RWPE1 (cell line): ENCODE measurements around the gene KERA.

Experiments
- CTCF ChIA-PET: fragments of 350-600 bp; sonication (Branson Sonifier 250); formaldehyde crosslinking; extraction: SDS; loops from one replicate; lab custom pipeline; 2021; lab: Yijun Ruan, JAX
- POLR2A ChIA-PET: fragments of 400-600 bp; formaldehyde crosslinking; extraction: SDS; loops from one replicate; lab custom pipeline; 2020; ENCODE audit warnings: antibody characterized with exemption; ENCODE audit not compliant: low non-redundant PET; lab: Yijun Ruan, JAX
- DNase-seq: peaks from one replicate; pipeline ENCODE4 v3.0.0; 2012; ENCODE audit warnings: low spot score
- H3K27ac ChIP-seq: fragments of 450-650 bp; 2 replicates; pipeline ENCODE4 v1.5.1; 2017
- TF ChIP-seq, protein P1 (sequence below): fragments of 450-650 bp; conservative IDR thresholded peaks from 2 replicates; pipeline ENCODE4 v1.5.1; 2017; ENCODE audit warnings: low read depth, mild to moderate bottlenecking

KERA gene

DNA sequence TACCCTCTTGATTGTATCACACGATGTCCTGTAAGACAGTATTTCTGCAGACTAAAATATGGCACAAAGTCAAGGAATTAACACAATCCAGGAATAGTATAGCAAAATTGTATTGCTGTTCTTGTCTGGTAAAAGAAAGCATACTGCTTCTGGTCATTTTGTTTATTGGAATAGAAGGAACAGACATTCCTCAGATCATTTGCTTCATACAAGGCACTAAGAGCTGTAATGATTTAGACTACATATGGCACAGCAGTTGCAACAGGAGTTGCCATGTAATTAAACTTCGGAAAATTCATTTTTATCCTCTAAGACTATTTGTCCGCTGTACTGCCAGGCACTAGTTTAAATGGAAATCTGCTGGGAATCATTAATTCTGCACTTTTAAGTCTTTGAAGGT lies 7.6 kb upstream of the KERA start:
- H3K27ac ChIP-seq: no peak overlapping the region
- ChIA-PET POLR2A (no interaction called here), CTCF (interaction anchor here (1.3 kb wide), 1 partner anchor 15 kb away, joined by 3 read pairs; no protein-coding TSS in a partner anchor)
- DNase-seq: no peak
- TF ChIP-seq, protein P1, sequence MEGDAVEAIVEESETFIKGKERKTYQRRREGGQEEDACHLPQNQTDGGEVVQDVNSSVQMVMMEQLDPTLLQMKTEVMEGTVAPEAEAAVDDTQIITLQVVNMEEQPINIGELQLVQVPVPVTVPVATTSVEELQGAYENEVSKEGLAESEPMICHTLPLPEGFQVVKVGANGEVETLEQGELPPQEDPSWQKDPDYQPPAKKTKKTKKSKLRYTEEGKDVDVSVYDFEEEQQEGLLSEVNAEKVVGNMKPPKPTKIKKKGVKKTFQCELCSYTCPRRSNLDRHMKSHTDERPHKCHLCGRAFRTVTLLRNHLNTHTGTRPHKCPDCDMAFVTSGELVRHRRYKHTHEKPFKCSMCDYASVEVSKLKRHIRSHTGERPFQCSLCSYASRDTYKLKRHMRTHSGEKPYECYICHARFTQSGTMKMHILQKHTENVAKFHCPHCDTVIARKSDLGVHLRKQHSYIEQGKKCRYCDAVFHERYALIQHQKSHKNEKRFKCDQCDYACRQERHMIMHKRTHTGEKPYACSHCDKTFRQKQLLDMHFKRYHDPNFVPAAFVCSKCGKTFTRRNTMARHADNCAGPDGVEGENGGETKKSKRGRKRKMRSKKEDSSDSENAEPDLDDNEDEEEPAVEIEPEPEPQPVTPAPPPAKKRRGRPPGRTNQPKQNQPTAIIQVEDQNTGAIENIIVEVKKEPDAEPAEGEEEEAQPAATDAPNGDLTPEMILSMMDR: no peak

DNA sequence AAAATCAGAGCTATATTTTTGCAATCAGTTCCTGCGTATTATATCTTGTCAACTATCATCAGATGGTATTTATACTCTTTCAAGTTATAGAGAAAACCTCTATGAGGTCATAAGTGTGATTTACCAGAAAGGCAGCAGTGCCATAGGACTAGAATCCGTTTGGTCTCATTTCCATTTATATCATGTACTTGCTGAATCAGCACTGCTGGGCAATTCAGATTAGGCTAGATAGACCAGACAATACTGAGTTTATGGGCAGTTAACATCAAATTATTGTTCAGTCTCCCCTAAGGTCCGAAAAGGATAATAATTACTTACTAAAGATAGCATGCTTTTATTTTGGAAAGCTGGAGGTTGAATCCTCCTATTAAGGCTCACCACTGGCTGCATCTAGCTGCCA lies 6.8 kb upstream of the KERA start:
- ChIA-PET CTCF (interaction anchor here (1.3 kb wide), 1 partner anchor 14 kb away, joined by 3 read pairs; no protein-coding TSS in a partner anchor), POLR2A (no interaction called here)
- no peak for DNase-seq
- TF ChIP-seq, protein P1: no peak
- H3K27ac ChIP-seq: no peak overlapping the region

DNA sequence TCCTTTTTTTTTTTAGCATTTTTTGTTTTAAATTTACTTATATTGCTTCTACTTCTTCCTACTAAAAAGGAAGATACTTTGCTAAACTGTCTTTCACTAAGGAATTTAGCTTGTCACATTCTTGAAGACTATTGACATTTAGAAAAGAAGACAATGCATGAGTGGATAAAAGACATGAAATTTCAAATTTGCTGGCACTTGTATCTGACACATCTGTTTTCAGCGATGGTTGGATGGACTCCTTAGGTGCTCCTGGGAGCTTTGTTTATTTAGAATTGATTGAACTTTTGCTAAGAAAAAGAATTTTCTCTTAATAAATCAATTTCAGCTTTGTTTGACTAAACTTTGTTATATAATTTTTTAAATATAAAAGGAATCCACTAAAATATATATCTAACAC lies 3.3 kb upstream of the KERA start:
- DNase-seq: no peak
- ChIA-PET POLR2A (no interaction called here), CTCF (interaction anchor here (0.9 kb wide), 1 partner anchor 9 kb away, joined by 3 read pairs; no protein-coding TSS in a partner anchor)
- TF ChIP-seq, protein P1: no peak
- H3K27ac ChIP-seq: no peak overlapping the region

DNA sequence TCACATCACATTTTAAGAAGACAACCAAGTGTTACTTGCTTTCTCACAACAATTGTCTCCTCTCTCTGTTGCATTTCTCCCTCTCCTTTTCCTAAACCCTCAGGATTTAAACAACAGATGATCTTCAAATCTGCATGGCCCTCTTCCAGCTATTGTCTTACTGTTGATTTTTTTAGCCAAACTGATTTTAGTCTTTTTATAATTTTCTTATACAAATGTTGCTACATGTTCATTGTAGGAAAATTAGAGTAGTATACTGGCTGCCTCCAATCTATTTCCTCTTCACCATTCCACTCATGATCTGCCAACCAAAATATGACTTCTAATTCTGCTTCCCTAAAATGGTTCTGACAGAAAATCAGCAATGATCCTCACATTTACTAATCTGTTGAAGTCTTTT lies 1.4 kb upstream of the KERA start:
- no peak for DNase-seq
- CTCF ChIA-PET: no interaction called here
- POLR2A ChIA-PET: no interaction called here
- TF ChIP-seq, protein P1: no peak
- H3K27ac ChIP-seq: no peak overlapping the region

DNA sequence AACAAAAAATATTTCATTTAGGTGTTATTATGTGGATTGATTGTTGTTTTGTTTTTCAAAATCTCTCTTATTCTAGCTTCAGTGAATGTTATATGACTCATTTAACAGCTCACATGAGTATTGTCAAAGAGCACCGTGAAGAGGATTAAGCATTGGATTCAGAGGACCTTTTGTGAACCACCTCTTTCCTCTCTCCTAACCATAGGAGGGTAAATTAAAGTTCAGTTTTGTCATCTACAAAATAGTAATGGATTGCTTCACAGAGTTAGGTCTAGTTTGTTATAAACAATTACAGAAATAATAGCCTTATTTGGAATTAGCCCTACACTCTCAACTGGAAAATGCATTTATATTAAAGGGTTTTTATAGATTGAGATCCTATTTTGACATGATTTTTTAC lies 962 bp upstream of the KERA start:
- no peak overlapping the region for H3K27ac ChIP-seq
- no peak for DNase-seq
- ChIA-PET POLR2A (no interaction called here), CTCF (no interaction called here)
- TF ChIP-seq, protein P1: no peak

DNA sequence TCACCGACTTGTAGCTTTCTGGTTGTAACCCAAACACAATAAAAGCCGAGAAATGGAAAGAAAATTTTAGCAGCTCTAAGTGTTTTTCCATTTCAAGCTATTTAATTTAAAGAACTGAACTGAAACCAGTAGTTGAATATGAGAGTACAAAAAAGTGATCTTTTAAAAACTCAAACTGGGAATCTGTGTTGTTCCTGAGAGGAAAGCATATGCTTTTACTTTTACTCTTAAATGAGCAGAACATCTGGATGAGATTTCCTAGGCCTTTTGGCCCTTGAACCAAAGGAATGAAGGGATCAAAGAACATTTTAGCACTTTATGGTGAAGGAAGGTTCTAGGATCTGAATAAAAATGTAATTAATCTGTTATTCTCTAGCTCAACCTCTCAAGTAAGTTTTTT lies 1.3 kb downstream of the KERA start:
- H3K27ac ChIP-seq: no peak overlapping the region
- ChIA-PET POLR2A (no interaction called here), CTCF (interaction anchor here (0.6 kb wide), 1 partner anchor 20 kb away, joined by 3 read pairs; no protein-coding TSS in a partner anchor)
- DNase-seq: no peak
- TF ChIP-seq, protein P1: no peak
